WTC11 (cell line): ENCODE measurements around the gene SLC25A28. TPM values are rescaled to one million over a fixed set of nuclear protein-coding genes. Genes with fewer than 3 reads are reported as not detected.

Experiments
- ATAC-seq: fragments of 200-7000 bp; cut with Tn5 transposase; 2 replicates; pipeline ENCODE4 v1.10.0; 2021; ENCODE audit warnings: mild to moderate bottlenecking, moderate library complexity
- CTCF ChIA-PET: fragments of 300-600 bp; sonication (Branson Sonifier 250); formaldehyde crosslinking; loops from one replicate; lab custom pipeline; 2021; ENCODE audit warnings: antibody characterized with exemption; lab: Charles Lee
- POLR2A ChIA-PET: fragments of 350-600 bp; sonication (Branson Sonifier 250); formaldehyde crosslinking; loops from one replicate; lab custom pipeline; 2021; ENCODE audit warnings: antibody characterized with exemption; lab: Charles Lee
- DNase-seq: peaks from one replicate; pipeline ENCODE4 v3.0.0; 2021; ENCODE audit warnings: low spot score
- H3K27ac Mint-ChIP-seq: 2 replicates; pipeline ENCODE4 v1.8.0; 2021; ENCODE audit warnings: mixed read lengths
- H3K27me3 Mint-ChIP-seq: 2 replicates; pipeline ENCODE4 v1.8.0; 2021; ENCODE audit warnings: low read depth, mild to moderate bottlenecking, moderate library complexity, mixed read lengths
- H3K36me3 Mint-ChIP-seq: 2 replicates; pipeline ENCODE4 v1.8.0; 2021; ENCODE audit warnings: mixed read lengths
- H3K4me1 Mint-ChIP-seq: 2 replicates; pipeline ENCODE4 v1.8.0; 2022; ENCODE audit warnings: mixed read lengths
- H3K4me3 Mint-ChIP-seq: 2 replicates; pipeline ENCODE4 v1.8.0; 2021; ENCODE audit warnings: mild to moderate bottlenecking, moderate library complexity, mixed read lengths
- H3K9me3 Mint-ChIP-seq: 2 replicates; pipeline ENCODE4 v1.8.0; 2021; ENCODE audit warnings: mixed read lengths
- CREB1 ChIP-seq: sonication (generic); formaldehyde crosslinking; IDR thresholded peaks from 2 replicates; pipeline ENCODE4 v1.8.0; 2023; ENCODE audit warnings: mild to moderate bottlenecking, missing genetic modification reagents
- GRHL2 ChIP-seq: fragments of 250-450 bp; sonication (Bioruptor Pico); IDR thresholded peaks from 2 replicates; pipeline ENCODE4 v1.8.0; 2022; ENCODE audit warnings: mild to moderate bottlenecking, moderate library complexity; ENCODE audit not compliant: insufficient replicate concordance, severe bottlenecking
- GTF2I ChIP-seq: fragments of 250-450 bp; sonication (Bioruptor Pico); conservative IDR thresholded peaks from 2 replicates; pipeline ENCODE4 v1.4.0; 2021; ENCODE audit warnings: mild to moderate bottlenecking
- IRF2 ChIP-seq: sonication (generic); formaldehyde crosslinking; IDR thresholded peaks from 2 replicates; pipeline ENCODE4 v1.8.0; 2022; ENCODE audit warnings: low read depth, missing genetic modification reagents, borderline replicate concordance
- KAT7 ChIP-seq: sonication (generic); formaldehyde crosslinking; IDR thresholded peaks from 2 replicates; pipeline ENCODE4 v1.8.1; 2023; ENCODE audit warnings: missing genetic modification reagents, mild to moderate bottlenecking, borderline replicate concordance
- NFATC4 ChIP-seq: fragments of 250-450 bp; sonication (Bioruptor Pico); IDR thresholded peaks from 2 replicates; pipeline ENCODE4 v1.9.0; 2021; ENCODE audit warnings: mild to moderate bottlenecking
- NFE2L1 ChIP-seq: sonication (generic); formaldehyde crosslinking; IDR thresholded peaks from 2 replicates; pipeline ENCODE4 v1.8.1; 2023; ENCODE audit warnings: missing genetic modification reagents
- NFYB ChIP-seq: sonication (generic); formaldehyde crosslinking; conservative IDR thresholded peaks from 2 replicates; pipeline ENCODE4 v1.8.0; 2022; ENCODE audit warnings: low read depth, missing genetic modification reagents
- OVOL2 ChIP-seq: fragments of 250-450 bp; sonication (Bioruptor Pico); IDR thresholded peaks from 2 replicates; pipeline ENCODE4 v1.9.0; 2021; ENCODE audit warnings: mild to moderate bottlenecking, borderline replicate concordance
- RELA ChIP-seq: sonication (generic); formaldehyde crosslinking; IDR thresholded peaks from 2 replicates; pipeline ENCODE4 v1.8.1; 2022; ENCODE audit warnings: missing genetic modification reagents, mild to moderate bottlenecking, borderline replicate concordance
- SP1 ChIP-seq: sonication (generic); formaldehyde crosslinking; conservative IDR thresholded peaks from 2 replicates; pipeline ENCODE4 v1.8.1; 2022; ENCODE audit warnings: missing genetic modification reagents
- ZNF121 ChIP-seq: sonication (generic); formaldehyde crosslinking; IDR thresholded peaks from 2 replicates; pipeline ENCODE4 v1.8.0; 2023; ENCODE audit warnings: missing genetic modification reagents
- ZNF263 ChIP-seq: sonication (generic); formaldehyde crosslinking; IDR thresholded peaks from 2 replicates; pipeline ENCODE4 v1.8.1; 2022; ENCODE audit warnings: low read depth, mild to moderate bottlenecking, moderate library complexity, missing genetic modification reagents
- total RNA-seq: library from RNA; stranded (reverse); gene quantifications from 3 replicates; pipeline ENCODE4 v1.2.3, GENCODE V29; 2021
- TF ChIP-seq, protein P1 (sequence below): sonication (generic); formaldehyde crosslinking; conservative IDR thresholded peaks from 2 replicates; pipeline ENCODE4 v1.8.1; 2023; ENCODE audit warnings: mild to moderate bottlenecking, low read depth, missing genetic modification reagents, moderate library complexity
- TF ChIP-seq, protein P2 (sequence below): sonication (generic); formaldehyde crosslinking; IDR thresholded peaks from 2 replicates; pipeline ENCODE4 v1.8.0; 2022; ENCODE audit warnings: mild to moderate bottlenecking, missing genetic modification reagents
- TF ChIP-seq, protein P3 (sequence below): sonication (generic); formaldehyde crosslinking; IDR thresholded peaks from 2 replicates; pipeline ENCODE4 v1.8.0; 2023; ENCODE audit warnings: missing genetic modification reagents
- TF ChIP-seq, protein P4 (sequence below): fragments of 200-600 bp; IDR thresholded peaks from 2 replicates; pipeline ENCODE4 v1.8.0; 2022; ENCODE audit warnings: antibody characterized with exemption
- TF ChIP-seq, protein P5 (sequence below): fragments of 250-450 bp; sonication (Bioruptor Pico); IDR thresholded peaks from 2 replicates; pipeline ENCODE4 v2.1.2; 2022; ENCODE audit warnings: mild to moderate bottlenecking, moderate library complexity
- TF ChIP-seq, protein P6 (sequence below): sonication (generic); formaldehyde crosslinking; IDR thresholded peaks from 2 replicates; pipeline ENCODE4 v1.8.0; 2022; ENCODE audit warnings: missing genetic modification reagents
- TF ChIP-seq, protein P7 (sequence below): sonication (generic); formaldehyde crosslinking; IDR thresholded peaks from 2 replicates; pipeline ENCODE4 v1.8.1; 2023; ENCODE audit warnings: mild to moderate bottlenecking, missing genetic modification reagents, borderline replicate concordance

The SLC25A28 gene
- total RNA-seq, 1 experiment from 2014 or later, result 18.2 TPM

DNA sequence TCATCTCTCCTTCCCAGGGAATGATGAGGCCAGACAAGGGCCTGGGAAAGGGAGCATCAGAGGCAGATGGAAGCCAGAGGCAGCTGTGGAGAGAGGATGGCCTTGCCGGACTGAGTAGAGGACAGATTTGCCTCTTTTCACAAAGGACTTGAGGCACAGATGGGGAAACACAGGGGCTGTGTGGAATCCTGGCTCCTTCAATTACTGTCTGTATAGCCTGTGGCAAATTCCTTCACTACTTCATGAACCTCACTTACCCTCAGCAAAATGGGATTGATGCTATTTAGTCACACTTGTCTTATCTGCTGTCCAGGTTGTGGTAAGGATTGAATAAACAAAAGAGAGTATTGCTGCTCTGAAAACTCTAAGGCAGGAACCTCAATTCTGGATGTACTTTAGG, 40.3 kb downstream of the SLC25A28 start:
- ChIA-PET CTCF (interaction anchor here (2.4 kb wide), 1 partner anchor 32 kb away, joined by 7 read pairs; no protein-coding TSS in a partner anchor), POLR2A (no interaction called here)
- Mint-ChIP-seq H3K4me3 (no peak overlapping the region), H3K27ac (no peak overlapping the region), H3K4me1 (peaks cover 8% of the 10 kb centered on the region), H3K9me3 (no peaks in the 10 kb centered on the region), H3K36me3 (no peaks in the 10 kb centered on the region), H3K27me3 (peaks cover 2% of the 10 kb centered on the region; the same call in 1 of the 2 replicates)
- TF ChIP-seq, protein P1, sequence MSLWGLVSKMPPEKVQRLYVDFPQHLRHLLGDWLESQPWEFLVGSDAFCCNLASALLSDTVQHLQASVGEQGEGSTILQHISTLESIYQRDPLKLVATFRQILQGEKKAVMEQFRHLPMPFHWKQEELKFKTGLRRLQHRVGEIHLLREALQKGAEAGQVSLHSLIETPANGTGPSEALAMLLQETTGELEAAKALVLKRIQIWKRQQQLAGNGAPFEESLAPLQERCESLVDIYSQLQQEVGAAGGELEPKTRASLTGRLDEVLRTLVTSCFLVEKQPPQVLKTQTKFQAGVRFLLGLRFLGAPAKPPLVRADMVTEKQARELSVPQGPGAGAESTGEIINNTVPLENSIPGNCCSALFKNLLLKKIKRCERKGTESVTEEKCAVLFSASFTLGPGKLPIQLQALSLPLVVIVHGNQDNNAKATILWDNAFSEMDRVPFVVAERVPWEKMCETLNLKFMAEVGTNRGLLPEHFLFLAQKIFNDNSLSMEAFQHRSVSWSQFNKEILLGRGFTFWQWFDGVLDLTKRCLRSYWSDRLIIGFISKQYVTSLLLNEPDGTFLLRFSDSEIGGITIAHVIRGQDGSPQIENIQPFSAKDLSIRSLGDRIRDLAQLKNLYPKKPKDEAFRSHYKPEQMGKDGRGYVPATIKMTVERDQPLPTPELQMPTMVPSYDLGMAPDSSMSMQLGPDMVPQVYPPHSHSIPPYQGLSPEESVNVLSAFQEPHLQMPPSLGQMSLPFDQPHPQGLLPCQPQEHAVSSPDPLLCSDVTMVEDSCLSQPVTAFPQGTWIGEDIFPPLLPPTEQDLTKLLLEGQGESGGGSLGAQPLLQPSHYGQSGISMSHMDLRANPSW (CRISPR knock-in tag), result no peak
- TF ChIP-seq, protein P2, sequence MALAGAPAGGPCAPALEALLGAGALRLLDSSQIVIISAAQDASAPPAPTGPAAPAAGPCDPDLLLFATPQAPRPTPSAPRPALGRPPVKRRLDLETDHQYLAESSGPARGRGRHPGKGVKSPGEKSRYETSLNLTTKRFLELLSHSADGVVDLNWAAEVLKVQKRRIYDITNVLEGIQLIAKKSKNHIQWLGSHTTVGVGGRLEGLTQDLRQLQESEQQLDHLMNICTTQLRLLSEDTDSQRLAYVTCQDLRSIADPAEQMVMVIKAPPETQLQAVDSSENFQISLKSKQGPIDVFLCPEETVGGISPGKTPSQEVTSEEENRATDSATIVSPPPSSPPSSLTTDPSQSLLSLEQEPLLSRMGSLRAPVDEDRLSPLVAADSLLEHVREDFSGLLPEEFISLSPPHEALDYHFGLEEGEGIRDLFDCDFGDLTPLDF (CRISPR knock-in tag), result no peak
- TF ChIP-seq, protein P3, sequence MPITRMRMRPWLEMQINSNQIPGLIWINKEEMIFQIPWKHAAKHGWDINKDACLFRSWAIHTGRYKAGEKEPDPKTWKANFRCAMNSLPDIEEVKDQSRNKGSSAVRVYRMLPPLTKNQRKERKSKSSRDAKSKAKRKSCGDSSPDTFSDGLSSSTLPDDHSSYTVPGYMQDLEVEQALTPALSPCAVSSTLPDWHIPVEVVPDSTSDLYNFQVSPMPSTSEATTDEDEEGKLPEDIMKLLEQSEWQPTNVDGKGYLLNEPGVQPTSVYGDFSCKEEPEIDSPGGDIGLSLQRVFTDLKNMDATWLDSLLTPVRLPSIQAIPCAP (CRISPR knock-in tag), result no peak
- TF ChIP-seq OVOL2 (CRISPR knock-in tag) (no peak), KAT7 (CRISPR knock-in tag) (no peak), GRHL2 (no peak), NFYB (CRISPR knock-in tag) (no peak), ZNF263 (no peak), NFATC4 (CRISPR knock-in tag) (no peak), NFE2L1 (CRISPR knock-in tag) (no peak), IRF2 (CRISPR knock-in tag) (no peak), RELA (CRISPR knock-in tag) (no peak), GTF2I (CRISPR knock-in tag) (no peak)
- TF ChIP-seq, protein P4, sequence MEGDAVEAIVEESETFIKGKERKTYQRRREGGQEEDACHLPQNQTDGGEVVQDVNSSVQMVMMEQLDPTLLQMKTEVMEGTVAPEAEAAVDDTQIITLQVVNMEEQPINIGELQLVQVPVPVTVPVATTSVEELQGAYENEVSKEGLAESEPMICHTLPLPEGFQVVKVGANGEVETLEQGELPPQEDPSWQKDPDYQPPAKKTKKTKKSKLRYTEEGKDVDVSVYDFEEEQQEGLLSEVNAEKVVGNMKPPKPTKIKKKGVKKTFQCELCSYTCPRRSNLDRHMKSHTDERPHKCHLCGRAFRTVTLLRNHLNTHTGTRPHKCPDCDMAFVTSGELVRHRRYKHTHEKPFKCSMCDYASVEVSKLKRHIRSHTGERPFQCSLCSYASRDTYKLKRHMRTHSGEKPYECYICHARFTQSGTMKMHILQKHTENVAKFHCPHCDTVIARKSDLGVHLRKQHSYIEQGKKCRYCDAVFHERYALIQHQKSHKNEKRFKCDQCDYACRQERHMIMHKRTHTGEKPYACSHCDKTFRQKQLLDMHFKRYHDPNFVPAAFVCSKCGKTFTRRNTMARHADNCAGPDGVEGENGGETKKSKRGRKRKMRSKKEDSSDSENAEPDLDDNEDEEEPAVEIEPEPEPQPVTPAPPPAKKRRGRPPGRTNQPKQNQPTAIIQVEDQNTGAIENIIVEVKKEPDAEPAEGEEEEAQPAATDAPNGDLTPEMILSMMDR, result no peak
- TF ChIP-seq, protein P5, sequence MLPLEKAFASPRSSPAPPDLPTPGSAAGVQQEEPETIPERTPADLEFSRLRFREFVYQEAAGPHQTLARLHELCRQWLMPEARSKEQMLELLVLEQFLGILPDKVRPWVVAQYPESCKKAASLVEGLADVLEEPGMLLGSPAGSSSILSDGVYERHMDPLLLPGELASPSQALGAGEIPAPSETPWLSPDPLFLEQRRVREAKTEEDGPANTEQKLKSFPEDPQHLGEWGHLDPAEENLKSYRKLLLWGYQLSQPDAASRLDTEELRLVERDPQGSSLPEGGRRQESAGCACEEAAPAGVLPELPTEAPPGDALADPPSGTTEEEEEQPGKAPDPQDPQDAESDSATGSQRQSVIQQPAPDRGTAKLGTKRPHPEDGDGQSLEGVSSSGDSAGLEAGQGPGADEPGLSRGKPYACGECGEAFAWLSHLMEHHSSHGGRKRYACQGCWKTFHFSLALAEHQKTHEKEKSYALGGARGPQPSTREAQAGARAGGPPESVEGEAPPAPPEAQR (CRISPR knock-in tag), result no peak
- ATAC-seq (no peak), DNase-seq (no peak)

DNA sequence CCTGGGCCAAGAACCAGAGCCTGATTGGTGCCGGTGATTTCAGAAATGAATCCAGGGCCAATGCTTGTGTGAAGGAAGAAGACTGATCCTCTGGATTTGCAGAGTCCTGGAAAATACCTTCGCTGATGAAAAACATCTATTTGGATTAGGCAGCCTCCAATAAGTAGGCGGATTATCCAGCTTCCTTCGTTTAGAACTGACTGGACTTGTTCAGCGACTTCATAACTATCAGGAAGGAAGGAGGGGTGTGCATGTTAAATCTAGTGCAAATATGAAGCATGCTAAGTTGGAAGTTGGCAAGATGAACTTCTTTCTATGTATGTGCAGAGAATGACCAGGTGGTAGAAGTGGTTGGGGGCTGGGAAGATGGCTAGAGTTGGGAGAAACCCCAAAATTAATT, 46.4 kb downstream of the SLC25A28 start:
- Mint-ChIP-seq H3K4me1 (peaks cover 8% of the 10 kb centered on the region), H3K27ac (no peak overlapping the region), H3K27me3 (no peaks in the 10 kb centered on the region; the same call in 1 of the 2 replicates), H3K4me3 (no peak overlapping the region), H3K9me3 (no peaks in the 10 kb centered on the region), H3K36me3 (no peaks in the 10 kb centered on the region)
- no peak for DNase-seq
- ChIA-PET POLR2A (no interaction called here), CTCF (no interaction called here)
- no peak for ATAC-seq
- TF ChIP-seq, protein P6, sequence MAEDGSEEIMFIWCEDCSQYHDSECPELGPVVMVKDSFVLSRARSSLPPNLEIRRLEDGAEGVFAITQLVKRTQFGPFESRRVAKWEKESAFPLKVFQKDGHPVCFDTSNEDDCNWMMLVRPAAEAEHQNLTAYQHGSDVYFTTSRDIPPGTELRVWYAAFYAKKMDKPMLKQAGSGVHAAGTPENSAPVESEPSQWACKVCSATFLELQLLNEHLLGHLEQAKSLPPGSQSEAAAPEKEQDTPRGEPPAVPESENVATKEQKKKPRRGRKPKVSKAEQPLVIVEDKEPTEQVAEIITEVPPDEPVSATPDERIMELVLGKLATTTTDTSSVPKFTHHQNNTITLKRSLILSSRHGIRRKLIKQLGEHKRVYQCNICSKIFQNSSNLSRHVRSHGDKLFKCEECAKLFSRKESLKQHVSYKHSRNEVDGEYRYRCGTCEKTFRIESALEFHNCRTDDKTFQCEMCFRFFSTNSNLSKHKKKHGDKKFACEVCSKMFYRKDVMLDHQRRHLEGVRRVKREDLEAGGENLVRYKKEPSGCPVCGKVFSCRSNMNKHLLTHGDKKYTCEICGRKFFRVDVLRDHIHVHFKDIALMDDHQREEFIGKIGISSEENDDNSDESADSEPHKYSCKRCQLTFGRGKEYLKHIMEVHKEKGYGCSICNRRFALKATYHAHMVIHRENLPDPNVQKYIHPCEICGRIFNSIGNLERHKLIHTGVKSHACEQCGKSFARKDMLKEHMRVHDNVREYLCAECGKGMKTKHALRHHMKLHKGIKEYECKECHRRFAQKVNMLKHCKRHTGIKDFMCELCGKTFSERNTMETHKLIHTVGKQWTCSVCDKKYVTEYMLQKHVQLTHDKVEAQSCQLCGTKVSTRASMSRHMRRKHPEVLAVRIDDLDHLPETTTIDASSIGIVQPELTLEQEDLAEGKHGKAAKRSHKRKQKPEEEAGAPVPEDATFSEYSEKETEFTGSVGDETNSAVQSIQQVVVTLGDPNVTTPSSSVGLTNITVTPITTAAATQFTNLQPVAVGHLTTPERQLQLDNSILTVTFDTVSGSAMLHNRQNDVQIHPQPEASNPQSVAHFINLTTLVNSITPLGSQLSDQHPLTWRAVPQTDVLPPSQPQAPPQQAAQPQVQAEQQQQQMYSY (CRISPR knock-in tag), result no peak
- TF ChIP-seq ZNF121 (CRISPR knock-in tag) (no peak), NFYB (CRISPR knock-in tag) (no peak), SP1 (no peak), CREB1 (CRISPR knock-in tag) (no peak)
- TF ChIP-seq, protein P7, sequence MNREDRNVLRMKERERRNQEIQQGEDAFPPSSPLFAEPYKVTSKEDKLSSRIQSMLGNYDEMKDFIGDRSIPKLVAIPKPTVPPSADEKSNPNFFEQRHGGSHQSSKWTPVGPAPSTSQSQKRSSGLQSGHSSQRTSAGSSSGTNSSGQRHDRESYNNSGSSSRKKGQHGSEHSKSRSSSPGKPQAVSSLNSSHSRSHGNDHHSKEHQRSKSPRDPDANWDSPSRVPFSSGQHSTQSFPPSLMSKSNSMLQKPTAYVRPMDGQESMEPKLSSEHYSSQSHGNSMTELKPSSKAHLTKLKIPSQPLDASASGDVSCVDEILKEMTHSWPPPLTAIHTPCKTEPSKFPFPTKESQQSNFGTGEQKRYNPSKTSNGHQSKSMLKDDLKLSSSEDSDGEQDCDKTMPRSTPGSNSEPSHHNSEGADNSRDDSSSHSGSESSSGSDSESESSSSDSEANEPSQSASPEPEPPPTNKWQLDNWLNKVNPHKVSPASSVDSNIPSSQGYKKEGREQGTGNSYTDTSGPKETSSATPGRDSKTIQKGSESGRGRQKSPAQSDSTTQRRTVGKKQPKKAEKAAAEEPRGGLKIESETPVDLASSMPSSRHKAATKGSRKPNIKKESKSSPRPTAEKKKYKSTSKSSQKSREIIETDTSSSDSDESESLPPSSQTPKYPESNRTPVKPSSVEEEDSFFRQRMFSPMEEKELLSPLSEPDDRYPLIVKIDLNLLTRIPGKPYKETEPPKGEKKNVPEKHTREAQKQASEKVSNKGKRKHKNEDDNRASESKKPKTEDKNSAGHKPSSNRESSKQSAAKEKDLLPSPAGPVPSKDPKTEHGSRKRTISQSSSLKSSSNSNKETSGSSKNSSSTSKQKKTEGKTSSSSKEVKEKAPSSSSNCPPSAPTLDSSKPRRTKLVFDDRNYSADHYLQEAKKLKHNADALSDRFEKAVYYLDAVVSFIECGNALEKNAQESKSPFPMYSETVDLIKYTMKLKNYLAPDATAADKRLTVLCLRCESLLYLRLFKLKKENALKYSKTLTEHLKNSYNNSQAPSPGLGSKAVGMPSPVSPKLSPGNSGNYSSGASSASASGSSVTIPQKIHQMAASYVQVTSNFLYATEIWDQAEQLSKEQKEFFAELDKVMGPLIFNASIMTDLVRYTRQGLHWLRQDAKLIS (CRISPR knock-in tag), result no peak
